Endothelial cell of umbilical vein (primary cell): ENCODE results near the gene STOM. TPM values are rescaled to one million over a fixed set of nuclear protein-coding genes. Genes with fewer than 3 reads are reported as not detected.

Experiments used
- BruUV-seq: library from RNA; stranded (reverse); fragments of 400-500 nt; replicated peaks from 2 replicates; lab custom pipeline; 2021; lab: Mats Ljungman, UMichigan
- CTCF ChIA-PET: fragments of 300-600, 350-600 bp; sonication (Branson Sonifier 250); formaldehyde crosslinking; loops from one replicate; lab custom pipeline; 2021; ENCODE audit warnings: antibody characterized with exemption, inconsistent platforms; lab: Charles Lee
- POLR2A ChIA-PET: fragments of 300-600, 350-600 bp; sonication (Branson Sonifier 250); formaldehyde crosslinking; loops from one replicate; lab custom pipeline; 2021; ENCODE audit warnings: antibody characterized with exemption, inconsistent platforms; lab: Charles Lee
- DNase-seq: peaks from one replicate; pipeline ENCODE4 v3.0.0-alpha.2; 2011; ENCODE audit warnings: low read depth, low spot score
- FAIRE-seq: peaks from 2 replicates; lab custom pipeline; 2011; peaks lifted over from hg19 to GRCh38; lab: Jason Lieb, UNC
- H2AFZ ChIP-seq: 2 replicates; pipeline ENCODE4 v1.6.0; 2012; ENCODE audit warnings: low read depth, low read length, control low read depth, inconsistent platforms
- H3K27ac ChIP-seq: 2 replicates; pipeline ENCODE4 v1.5.1; 2011; ENCODE audit warnings: low read depth, mild to moderate bottlenecking, control low read depth, low read length, moderate library complexity; ENCODE audit not compliant: insufficient read depth
- H3K27me3 ChIP-seq, 2 experiments: 2 replicates each; pipeline versions ENCODE4 v1.6.0 to v1.6.1; 2011; ENCODE audit warnings: low read length in 2 of 2, mixed read lengths in 1 of 2; ENCODE audit not compliant: control insufficient read depth in 2 of 2, insufficient read depth in 2 of 2
- H3K36me3 ChIP-seq, 2 experiments: 2 replicates in 1 of 2; 3 replicates in 1 of 2; pipeline ENCODE4 v1.5.1; 2011; ENCODE audit warnings: low read length in 2 of 2, mild to moderate bottlenecking in 1 of 2, moderate library complexity in 1 of 2; ENCODE audit not compliant: control insufficient read depth in 2 of 2, insufficient read depth in 2 of 2; ENCODE audit errors: extremely low read depth in 1 of 2
- H3K4me1 ChIP-seq: 3 replicates; pipeline ENCODE4 v1.5.1; 2011; ENCODE audit warnings: mild to moderate bottlenecking, low read length; ENCODE audit not compliant: control insufficient read depth, insufficient read depth; ENCODE audit errors: extremely low read depth
- H3K4me2 ChIP-seq: 2 replicates; pipeline ENCODE4 v1.6.1; 2011; ENCODE audit warnings: low read length, control low read depth, mixed read lengths; ENCODE audit not compliant: insufficient read depth
- H3K4me3 ChIP-seq, 3 experiments: fragments of 200-600 bp in 1 of 3; sonication (generic), shearing (Covaris generic) in 1 of 3; replicated peaks in 1 of 3; 2 replicates each; pipeline ENCODE4 v1.5.1; 2011 to 2016; ENCODE audit warnings: control low read depth in 3 of 3, low read length in 3 of 3, mild to moderate bottlenecking in 2 of 3, inconsistent platforms in 1 of 3, low read depth in 1 of 3, moderate library complexity in 1 of 3; ENCODE audit not compliant: insufficient read depth in 1 of 3
- H3K79me2 ChIP-seq: 2 replicates; pipeline ENCODE4 v1.6.0; 2012; ENCODE audit warnings: low read length, inconsistent platforms; ENCODE audit not compliant: control insufficient read depth, insufficient read depth
- H3K9ac ChIP-seq: replicated peaks from 2 replicates; pipeline ENCODE3; 2011; ENCODE audit warnings: low read length, control low read depth; ENCODE audit not compliant: insufficient read depth; ENCODE audit errors: extremely low read depth
- H3K9me1 ChIP-seq: replicated peaks from 3 replicates; pipeline ENCODE4 v1.6.0; 2011; ENCODE audit warnings: mild to moderate bottlenecking, low read length; ENCODE audit not compliant: control insufficient read depth, insufficient read depth; ENCODE audit errors: extremely low read depth
- H3K9me3 ChIP-seq: replicated peaks from 2 replicates; pipeline ENCODE4 v1.5.1; 2012; ENCODE audit warnings: low read length, inconsistent platforms; ENCODE audit not compliant: control insufficient read depth, insufficient read depth
- H4K20me1 ChIP-seq: replicated peaks from 2 replicates; pipeline ENCODE3; 2011; ENCODE audit warnings: mild to moderate bottlenecking, low read length; ENCODE audit not compliant: control insufficient read depth, insufficient read depth; ENCODE audit errors: extremely low read depth
- CTCF ChIP-seq, 2 donors: IDR thresholded peaks; 1 replicate in 1 of 2; 2 replicates in 1 of 2; pipeline ENCODE4 v1.5.1; 2011; ENCODE audit warnings: low read length in 2 of 2, mild to moderate bottlenecking in 2 of 2, moderate library complexity in 2 of 2, control low read depth in 1 of 2, inconsistent platforms in 1 of 2, low read depth in 1 of 2; ENCODE audit not compliant: insufficient read depth in 1 of 2; ENCODE audit errors: extremely low read depth in 1 of 2
- EZH2 ChIP-seq: IDR thresholded peaks from 2 replicates; pipeline ENCODE4 v1.6.1; 2012; ENCODE audit warnings: borderline replicate concordance, low read depth, mild to moderate bottlenecking, moderate library complexity, low read length, inconsistent platforms; ENCODE audit not compliant: severe bottlenecking
- FOS ChIP-seq: IDR thresholded peaks from 2 replicates; pipeline ENCODE4 v1.6.1; 2011; ENCODE audit warnings: mild to moderate bottlenecking, low read length, moderate library complexity, borderline replicate concordance; ENCODE audit not compliant: insufficient read depth
- GATA2 ChIP-seq: IDR thresholded peaks from 2 replicates; pipeline ENCODE4 v1.7.0; 2011; ENCODE audit warnings: low read depth, mild to moderate bottlenecking, moderate library complexity, mixed read lengths, low read length; ENCODE audit not compliant: insufficient read length, insufficient read depth
- JUN ChIP-seq: IDR thresholded peaks from 2 replicates; pipeline ENCODE4 v1.6.1; 2011; ENCODE audit warnings: borderline replicate concordance, low read depth; ENCODE audit not compliant: insufficient read length, insufficient read depth
- MAX ChIP-seq: IDR thresholded peaks from 2 replicates; pipeline ENCODE4 v1.6.1; 2011; ENCODE audit not compliant: insufficient read depth, insufficient read length
- MYC ChIP-seq: IDR thresholded peaks from one replicate; pipeline ENCODE4 v1.6.1; 2011; ENCODE audit warnings: mild to moderate bottlenecking, low read depth, low read length
- POLR2A ChIP-seq: IDR thresholded peaks from 2 replicates; pipeline ENCODE4 v1.6.1; 2012; ENCODE audit warnings: low read depth, mild to moderate bottlenecking, control low read depth, low read length
- POLR2AphosphoS5 ChIP-seq: IDR thresholded peaks from 2 replicates; pipeline ENCODE4 v1.6.1; 2012; ENCODE audit warnings: low read depth, mild to moderate bottlenecking, control low read depth, low read length, moderate library complexity; ENCODE audit not compliant: insufficient read depth
- dilution Hi-C: fragments of 300-500 bp; cut with MboI; formaldehyde crosslinking; loops from one replicate; pipeline ENCODE4 v1.15.0; 2019; ENCODE audit warnings: low sequenced_read_pairs; ENCODE audit not compliant: extremely low pct_ligation_motif_present
- intact Hi-C: fragments of 100-400 bp; cut with micrococcal nuclease; formaldehyde crosslinking; loops from one replicate; pipeline ENCODE4 v1.10.0; 2022
- polyA plus RNA-seq, 4 experiments: library from polyadenylated mRNA; depleted of rRNA in 3 of 4; stranded (reverse) in 3 of 4; unstranded in 1 of 4; fragments of >200 nt; gene quantifications; 2 replicates each; pipeline versions ENCODE4 v1.2.1 to v1.2.3, GENCODE V29; 2011 to 2012; ENCODE audit warnings: missing spikeins in 1 of 4
- total RNA-seq: library from RNA; stranded (reverse); gene quantifications from 2 replicates; pipeline ENCODE4 v1.2.3, GENCODE V29; 2021

Gene STOM
- total and polyA plus RNA-seq, 2 donors (not counting 3 experiments of a cell fraction or from before 2014, with no cell fraction given), result 153 to 170 TPM

- FAIRE-seq (no peak), DNase-seq (no peak)
- no peaks in the 10 kb centered on the region for H3K9me1 ChIP-seq
- no peak overlapping the region for H3K4me2 ChIP-seq
- ChIA-PET POLR2A (no interaction called here), CTCF (interaction anchor here (1.8 to 2.8 kb wide), 2 partner anchors 17 to 24 kb away, joined by 6 to 12 read pairs; no protein-coding TSS in a partner anchor)
- peaks cover 15% of the 10 kb centered on the region for H3K4me1 ChIP-seq
- H3K27ac ChIP-seq, result no peak overlapping the region
- H3K9ac ChIP-seq, result no peak overlapping the region
- peaks cover 2 to 20% of the 10 kb centered on the region in 2 experiments for H3K36me3 ChIP-seq
- H3K9me3 ChIP-seq, result no peaks in the 10 kb centered on the region
- dilution Hi-C loops, result no loop called here
- intact Hi-C loops, result no loop called here
- no peak overlapping the region for H2AFZ ChIP-seq
- no peaks in the 10 kb centered on the region for H4K20me1 ChIP-seq
- H3K4me3 ChIP-seq, result no peak overlapping the region
- no TSS peak for BruUV-seq
- H3K79me2 ChIP-seq, result no peaks in the 10 kb centered on the region
- H3K27me3 ChIP-seq, result no peaks in the 10 kb centered on the region
- TF ChIP-seq MAX (no peak), POLR2A (no peak), POLR2AphosphoS5 (no peak), CTCF (IDR thresholded peaks at IDR 0.05; ENCODE audit: extremely low read depth in 1 of 2, insufficient read depth in 1 of 2, low read depth in 1 of 2, low read length in 2 of 2) (no peak), JUN (no peak), MYC (no peak), GATA2 (no peak), FOS (no peak), EZH2 (no peak)
Measured at GRCh38 chr9:121302786-121303185, 67.3 kb downstream of the STOM start.
